Neuronal stem cell (in vitro differentiated cells): ENCODE data around the gene ASGR1.
A peak's percentile ranks its signal among the peaks of the same experiment; 100 is the strongest.

Experiments used
- DNase-seq: peaks from one replicate; pipeline ENCODE4 v3.0.0-alpha.2; 2013; ENCODE audit warnings: low spot score
- H2AFZ ChIP-seq: one replicate; pipeline ENCODE4 v1.6.1; 2013; ENCODE audit warnings: mild to moderate bottlenecking, low read length, inconsistent platforms
- H2AK5ac ChIP-seq: 2 replicates; pipeline ENCODE4 v1.6.1; 2013; ENCODE audit warnings: low read depth, mild to moderate bottlenecking, inconsistent platforms, low read length, moderate library complexity, mixed read lengths
- H2BK120ac ChIP-seq: 2 replicates; pipeline ENCODE4 v1.6.1; 2013; ENCODE audit warnings: low read depth, mild to moderate bottlenecking, inconsistent platforms, low read length, moderate library complexity, mixed read lengths
- H2BK12ac ChIP-seq: one replicate; pipeline ENCODE4 v1.6.1; 2013; ENCODE audit warnings: low read length, inconsistent platforms
- H2BK15ac ChIP-seq: 2 replicates; pipeline ENCODE4 v1.6.1; 2013; ENCODE audit warnings: mild to moderate bottlenecking, low read length, inconsistent platforms, mixed read lengths
- H2BK5ac ChIP-seq: one replicate; pipeline ENCODE4 v1.6.1; 2013; ENCODE audit warnings: inconsistent platforms, mild to moderate bottlenecking, low read length, moderate library complexity
- H3K14ac ChIP-seq: one replicate; pipeline ENCODE4 v1.6.1; 2013; ENCODE audit warnings: low read length, inconsistent platforms
- H3K18ac ChIP-seq: 2 replicates; pipeline ENCODE4 v1.6.1; 2013; ENCODE audit warnings: low read length, inconsistent platforms
- H3K23ac ChIP-seq: 2 replicates; pipeline ENCODE4 v1.6.1; 2013; ENCODE audit warnings: low read depth, mild to moderate bottlenecking, mixed read lengths, low read length, inconsistent platforms; ENCODE audit not compliant: poor library complexity
- H3K27ac ChIP-seq: replicated peaks from 3 replicates; pipeline ENCODE4 v1.5.1; 2013; ENCODE audit warnings: low read length, inconsistent platforms
- H3K27me3 ChIP-seq, 3 experiments: 2 replicates each; pipeline ENCODE4 v1.6.1; 2013; ENCODE audit warnings: low read length in 3 of 3, mild to moderate bottlenecking in 2 of 3, inconsistent platforms in 1 of 3, low read depth in 1 of 3, mixed read lengths in 1 of 3, moderate library complexity in 1 of 3; ENCODE audit not compliant: control insufficient read depth in 3 of 3, insufficient read depth in 3 of 3
- H3K36me3 ChIP-seq, 2 donors: replicated peaks in 1 of 2; 2 replicates each; pipeline ENCODE4 v1.6.1; 2013; ENCODE audit warnings: low read length in 2 of 2; ENCODE audit not compliant: control insufficient read depth in 2 of 2, insufficient read depth in 2 of 2
- H3K4ac ChIP-seq: 2 replicates; pipeline ENCODE4 v1.6.1; 2013; ENCODE audit warnings: inconsistent platforms, mild to moderate bottlenecking, low read length, moderate library complexity
- H3K4me1 ChIP-seq, 2 donors: 1 replicate in 1 of 2; 2 replicates in 1 of 2; pipeline ENCODE4 v1.6.1; 2013; ENCODE audit warnings: low read length in 2 of 2, low read depth in 1 of 2; ENCODE audit not compliant: control insufficient read depth in 2 of 2, insufficient read depth in 1 of 2
- H3K4me2 ChIP-seq: one replicate; pipeline ENCODE4 v1.6.1; 2013; ENCODE audit warnings: mild to moderate bottlenecking, low read length, inconsistent platforms; ENCODE audit not compliant: insufficient read depth, poor library complexity, severe bottlenecking
- H3K4me3 ChIP-seq, 2 donors: 2 replicates each; pipeline ENCODE4 v1.5.1; 2013; ENCODE audit warnings: low read length in 2 of 2, mild to moderate bottlenecking in 2 of 2, inconsistent platforms in 1 of 2, moderate library complexity in 1 of 2
- H3K79me1 ChIP-seq: one replicate; pipeline ENCODE4 v1.6.1; 2013; ENCODE audit warnings: low read depth, mild to moderate bottlenecking, inconsistent platforms, low read length, moderate library complexity
- H3K9ac ChIP-seq: one replicate; pipeline ENCODE4 v1.6.1; 2013; ENCODE audit warnings: mild to moderate bottlenecking, low read depth, low read length, inconsistent platforms; ENCODE audit not compliant: poor library complexity
- H3K9me3 ChIP-seq, 2 donors: replicated peaks in 1 of 2; 2 replicates each; pipeline versions ENCODE3 to v1.6.1; 2013; ENCODE audit warnings: low read length in 2 of 2, mild to moderate bottlenecking in 2 of 2, inconsistent platforms in 1 of 2, low read depth in 1 of 2, mixed read lengths in 1 of 2, moderate library complexity in 1 of 2; ENCODE audit not compliant: control insufficient read depth in 2 of 2, insufficient read depth in 1 of 2
- H4K8ac ChIP-seq: one replicate; pipeline ENCODE4 v1.6.1; 2013; ENCODE audit warnings: low read depth, mild to moderate bottlenecking, inconsistent platforms, low read length, moderate library complexity
- H4K91ac ChIP-seq: one replicate; pipeline ENCODE4 v1.6.1; 2013; ENCODE audit warnings: low read length, low read depth, mild to moderate bottlenecking, inconsistent platforms; ENCODE audit not compliant: poor library complexity
- WGBS, 2 donors: extraction: QIAGEN DNeasy Blood & Tissue Kit; methylation state at CpG; one replicate each; pipeline ENCODE4 v1.1.7; 2013; ENCODE audit warnings: missing lambda C conversion rate in 2 of 2, mixed read lengths in 1 of 2; ENCODE audit not compliant: insufficient read length in 2 of 2, insufficient replicate concordance in 1 of 2; ENCODE audit errors: extremely low coverage in 2 of 2; 5-methylcytosine and 5-hydroxymethylcytosine counted together

ASGR1 gene

DNA sequence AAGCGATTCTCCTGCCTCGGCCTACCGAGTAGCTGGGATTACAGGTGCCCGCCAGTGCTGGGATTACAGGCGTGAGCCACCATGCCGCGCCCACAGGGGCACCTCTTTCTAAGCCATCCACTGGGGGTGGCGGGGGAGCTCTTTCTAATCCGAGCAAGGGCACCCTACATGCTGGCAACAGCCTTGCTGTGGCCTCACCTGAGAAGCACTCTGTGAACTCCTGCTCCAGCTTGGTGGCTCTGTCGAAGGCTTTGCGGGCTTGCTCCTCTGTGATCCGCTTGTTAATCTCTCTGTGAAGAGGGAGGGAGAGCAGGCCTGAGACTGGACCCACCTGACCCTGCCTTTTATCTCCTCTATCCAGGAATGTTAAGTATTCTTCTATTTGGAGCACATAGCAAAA, 11.9 kb upstream of the ASGR1 start:
- H3K4me1 ChIP-seq: peaks cover 0 to 5% of the 10 kb centered on the region in 2 donors
- peaks cover 47 to 84% of the 10 kb centered on the region in 2 donors for H3K36me3 ChIP-seq
- no peak overlapping the region for H3K14ac ChIP-seq
- H2BK12ac ChIP-seq: no peak overlapping the region
- no peak overlapping the region for H2BK120ac ChIP-seq
- H3K18ac ChIP-seq: no peak overlapping the region
- no peak overlapping the region for H2BK15ac ChIP-seq
- H4K8ac ChIP-seq: no peak overlapping the region
- no peak overlapping the region for H3K4ac ChIP-seq
- no peak overlapping the region for H3K4me2 ChIP-seq
- no peak for DNase-seq
- no CpG with 5 or more reads among the region's 12 CpGs for WGBS, 2 donors
- H3K9ac ChIP-seq: no peak overlapping the region
- peaks cover 3% of the 10 kb centered on the region for H3K79me1 ChIP-seq
- no peak overlapping the region for H2BK5ac ChIP-seq
- H3K9me3 ChIP-seq: no peaks in the 10 kb centered on the region
- no peak overlapping the region for H3K4me3 ChIP-seq
- H3K23ac ChIP-seq: no peak overlapping the region
- no peak overlapping the region for H2AK5ac ChIP-seq
- H4K91ac ChIP-seq: no peak overlapping the region
- H3K27ac ChIP-seq: no peak overlapping the region
- no peaks in the 10 kb centered on the region for H3K27me3 ChIP-seq
- no peak overlapping the region for H2AFZ ChIP-seq

DNA sequence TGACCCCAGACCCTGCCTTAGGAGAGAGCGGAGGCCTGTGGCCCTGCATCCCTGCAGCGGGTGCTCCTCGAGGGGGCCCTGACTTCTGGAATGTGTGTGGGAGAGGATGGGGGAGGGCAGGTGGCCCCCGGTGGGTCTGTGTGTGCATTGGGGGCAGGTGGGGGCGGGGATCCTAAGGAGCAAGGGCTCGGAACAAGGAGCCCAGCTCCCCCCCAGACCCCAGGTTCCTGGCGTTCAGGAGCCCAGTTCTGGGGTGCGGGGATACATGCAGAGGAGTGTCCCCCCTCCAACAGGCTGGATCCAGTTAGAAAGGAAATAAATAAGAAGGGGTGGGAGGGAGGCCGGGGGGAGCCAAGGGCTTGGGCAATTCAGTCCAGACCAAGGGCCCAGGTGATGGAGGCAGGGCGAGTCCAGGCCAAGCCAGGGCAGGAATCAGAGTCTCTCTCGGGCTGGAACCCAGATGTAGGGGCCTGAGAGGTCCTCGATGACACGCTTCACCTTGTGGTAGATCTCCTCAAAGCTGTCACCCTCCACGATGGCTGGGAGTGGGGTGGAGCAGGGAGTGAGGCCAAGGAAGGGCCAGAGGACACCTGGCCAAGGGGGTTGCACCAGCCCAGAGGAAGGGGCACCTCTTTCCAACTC, 11.2 kb upstream of the ASGR1 start:
- no peak overlapping the region for H2BK120ac ChIP-seq
- no peak overlapping the region for H3K23ac ChIP-seq
- no peak overlapping the region for H2BK15ac ChIP-seq
- no peaks in the 10 kb centered on the region for H3K27me3 ChIP-seq
- no peak overlapping the region for H3K18ac ChIP-seq
- no peak overlapping the region for H3K4ac ChIP-seq
- no peak overlapping the region for H3K14ac ChIP-seq
- no CpG with 5 or more reads among the region's 14 CpGs for WGBS, 2 donors
- no peak overlapping the region for H2AFZ ChIP-seq
- peaks cover 3% of the 10 kb centered on the region for H3K79me1 ChIP-seq
- DNase-seq: no peak
- H3K9ac ChIP-seq: no peak overlapping the region
- peak overlapping the region; percentile 56 for H2AK5ac ChIP-seq
- no peak overlapping the region for H3K4me3 ChIP-seq
- no peak overlapping the region for H3K4me2 ChIP-seq
- H4K8ac ChIP-seq: no peak overlapping the region
- no peak overlapping the region for H2BK12ac ChIP-seq
- H3K36me3 ChIP-seq: peaks cover 40 to 78% of the 10 kb centered on the region in 2 donors
- no peak overlapping the region for H3K27ac ChIP-seq
- no peak overlapping the region for H2BK5ac ChIP-seq
- no peak overlapping the region for H4K91ac ChIP-seq
- H3K9me3 ChIP-seq: no peaks in the 10 kb centered on the region
- peaks cover 0 to 5% of the 10 kb centered on the region in 2 donors for H3K4me1 ChIP-seq

DNA sequence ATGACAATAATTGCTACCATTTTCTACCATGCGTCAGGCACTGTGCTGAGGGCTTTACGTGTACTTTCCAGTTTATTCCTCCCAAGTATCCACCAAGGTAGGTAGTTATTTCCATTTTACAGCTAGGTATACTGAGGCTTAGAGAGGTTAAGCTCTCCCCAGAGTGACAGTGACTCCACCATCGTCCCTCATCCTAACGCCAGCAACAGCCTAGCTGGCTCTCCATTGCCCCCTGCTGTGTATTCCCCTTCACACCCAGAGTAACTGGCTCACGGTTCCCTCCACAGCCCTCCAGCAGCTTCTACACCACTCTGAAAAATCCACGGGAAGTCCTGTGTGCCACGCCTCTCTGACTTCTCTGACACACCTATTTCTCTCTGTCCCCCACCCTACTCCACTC, 7.1 kb upstream of the ASGR1 start:
- H3K79me1 ChIP-seq: no peaks in the 10 kb centered on the region
- no peak overlapping the region for H3K4me3 ChIP-seq
- H3K4ac ChIP-seq: no peak overlapping the region
- no peak overlapping the region for H3K14ac ChIP-seq
- no peak overlapping the region for H2AFZ ChIP-seq
- no peak overlapping the region for H3K4me2 ChIP-seq
- H3K27ac ChIP-seq: no peak overlapping the region
- no peak overlapping the region for H4K91ac ChIP-seq
- no peaks in the 10 kb centered on the region for H3K9me3 ChIP-seq
- H4K8ac ChIP-seq: no peak overlapping the region
- no peak overlapping the region for H2BK5ac ChIP-seq
- no peak overlapping the region for H3K23ac ChIP-seq
- DNase-seq: no peak
- H2AK5ac ChIP-seq: no peak overlapping the region
- no peaks in the 10 kb centered on the region for H3K27me3 ChIP-seq
- H2BK120ac ChIP-seq: no peak overlapping the region
- H2BK12ac ChIP-seq: no peak overlapping the region
- H2BK15ac ChIP-seq: no peak overlapping the region
- no CpG with 5 or more reads among the region's 7 CpGs for WGBS, 2 donors
- H3K9ac ChIP-seq: no peak overlapping the region
- peaks cover 12 to 37% of the 10 kb centered on the region in 2 donors for H3K36me3 ChIP-seq
- peaks cover 0 to 5% of the 10 kb centered on the region in 2 donors for H3K4me1 ChIP-seq
- no peak overlapping the region for H3K18ac ChIP-seq

DNA sequence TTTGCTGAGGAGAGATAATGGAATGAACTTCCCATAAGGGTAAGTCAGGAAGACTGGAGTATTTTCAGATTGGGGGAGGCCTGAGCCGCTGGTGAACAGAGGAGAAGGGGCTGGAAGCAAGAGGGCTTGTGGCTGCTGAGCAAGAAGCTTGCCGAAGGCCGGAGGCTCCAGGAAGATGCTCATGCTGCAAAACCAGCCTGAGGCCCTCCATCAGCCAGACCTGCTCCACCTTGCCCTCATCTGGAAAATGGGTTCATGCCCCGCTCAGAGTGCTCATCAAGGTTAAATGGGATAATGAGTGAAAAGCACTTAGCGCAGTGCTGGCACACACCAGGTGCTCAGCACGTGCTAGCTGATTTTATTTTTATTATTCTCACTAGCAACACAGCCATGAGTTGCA, 5.5 kb upstream of the ASGR1 start:
- H3K4ac ChIP-seq: no peak overlapping the region
- no peak overlapping the region for H2BK5ac ChIP-seq
- no peaks in the 10 kb centered on the region for H3K4me1 ChIP-seq
- no peak overlapping the region for H3K4me2 ChIP-seq
- H3K27me3 ChIP-seq: no peaks in the 10 kb centered on the region
- H2AFZ ChIP-seq: no peak overlapping the region
- no peak overlapping the region for H3K9ac ChIP-seq
- no peak overlapping the region for H3K4me3 ChIP-seq
- H2BK15ac ChIP-seq: no peak overlapping the region
- no peak overlapping the region for H2AK5ac ChIP-seq
- H3K27ac ChIP-seq: no peak overlapping the region
- no peaks in the 10 kb centered on the region for H3K79me1 ChIP-seq
- no peak overlapping the region for H4K91ac ChIP-seq
- H2BK12ac ChIP-seq: no peak overlapping the region
- no peak for DNase-seq
- no CpG with 5 or more reads among the region's 6 CpGs for WGBS, 2 donors
- no peak overlapping the region for H3K23ac ChIP-seq
- peaks cover 5 to 23% of the 10 kb centered on the region in 2 donors for H3K36me3 ChIP-seq
- no peak overlapping the region for H3K18ac ChIP-seq
- no peak overlapping the region for H2BK120ac ChIP-seq
- H3K9me3 ChIP-seq: no peaks in the 10 kb centered on the region
- no peak overlapping the region for H3K14ac ChIP-seq
- H4K8ac ChIP-seq: no peak overlapping the region
